Esophagus squamous epithelium (tissue), 5 donors: Measurements from ENCODE around the gene XK. TPM values are rescaled to one million over a fixed set of nuclear protein-coding genes. Genes with fewer than 3 reads are reported as not detected.

Experiments used
- DNase-seq: peaks from one replicate; lab custom pipeline; 2025; lab: John Stamatoyannopoulos, UW
- H3K27ac ChIP-seq, 4 donors: fragments of 200-600 bp; sonication (generic); one replicate each; pipeline ENCODE4 v1.5.1; 2016 to 2019; ENCODE audit warnings: mild to moderate bottlenecking in 1 of 4
- H3K27me3 ChIP-seq, 4 donors: fragments of 200-600 bp; sonication (generic); 1 replicate in 3 of 4; 2 replicates in 1 of 4; pipeline versions ENCODE4 v1.5.1 to v1.6.0; 2017 to 2021; ENCODE audit warnings: antibody characterized with exemption in 1 of 4
- H3K36me3 ChIP-seq, 3 donors: fragments of 200-600 bp; sonication (generic); one replicate each; pipeline ENCODE4 v1.5.1; 2016 to 2019
- H3K4me1 ChIP-seq, 3 donors: fragments of 200-600 bp; sonication (generic); one replicate each; pipeline ENCODE4 v1.5.1; 2017 to 2019
- H3K4me3 ChIP-seq, 4 donors: fragments of 200-600 bp; sonication (generic); 1 replicate in 3 of 4; 2 replicates in 1 of 4; pipeline ENCODE4 v1.5.1; 2016 to 2019; ENCODE audit warnings: mild to moderate bottlenecking in 2 of 4, moderate library complexity in 1 of 4
- H3K9me3 ChIP-seq, 3 donors: fragments of 200-600 bp; sonication (generic); one replicate each; pipeline ENCODE4 v1.5.1; 2016 to 2019
- POLR2A ChIP-seq, 4 donors: fragments of 450-650 bp; IDR thresholded peaks; one replicate each; pipeline ENCODE4 v1.6.1; 2017; ENCODE audit warnings: antibody characterized with exemption in 4 of 4, mild to moderate bottlenecking in 4 of 4, moderate library complexity in 3 of 4
- WGBS, 2 donors: methylation state at CpG; one replicate each; pipeline ENCODE4 v1.1.5; 2018; 5-methylcytosine and 5-hydroxymethylcytosine counted together
- intact Hi-C: fragments of 100-400 bp; cut with DNase I; formaldehyde crosslinking; loops from one replicate; pipeline ENCODE4 v1.15.0; 2022
- total RNA-seq, 4 donors: library from RNA; depleted of rRNA; stranded (reverse); fragments of >200 nt; gene quantifications; one replicate each; pipeline ENCODE4 v1.1.0, GENCODE V29; 2016
- TF ChIP-seq, protein P1 (sequence below), 6 experiments: fragments of 450-650 bp in 4 of 6; fragments of 200-600 bp in 2 of 6; sonication (generic) in 2 of 6; IDR thresholded peaks; one replicate each; pipeline ENCODE4 v1.5.1; 2016 to 2019; ENCODE audit warnings: antibody characterized with exemption in 6 of 6, mild to moderate bottlenecking in 4 of 6, moderate library complexity in 4 of 6
- donor health status: DM: yes; HTN: yes; CAD: no.

Gene XK
- total RNA-seq, 4 donors from 2014 or later = 2.2 to 3.1 (median 2.7) TPM

DNA sequence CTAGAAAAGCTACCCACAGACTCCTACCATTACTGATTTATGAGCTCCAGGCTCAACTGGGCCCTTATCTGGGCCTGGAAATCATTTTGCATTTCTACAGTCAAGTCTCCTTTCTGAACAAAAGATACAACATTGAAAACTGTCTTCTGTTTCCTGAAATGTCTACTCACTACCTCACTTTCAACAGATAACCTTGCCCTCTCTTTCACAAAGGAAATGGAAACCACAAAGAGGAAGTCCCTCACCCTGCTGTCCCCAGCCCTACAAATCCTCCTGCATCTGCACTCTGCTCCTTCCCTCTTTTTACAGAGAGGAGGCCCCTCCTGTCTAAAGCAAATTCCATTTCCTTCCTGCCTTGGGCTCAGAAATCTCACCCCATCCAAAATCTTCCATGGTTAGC is 69.4 kb downstream of the XK start:
- no peak overlapping the region for H3K4me3 ChIP-seq
- intact Hi-C loops = no loop called here
- H3K27ac ChIP-seq = no peak overlapping the region

GRCh38 chrX:37757082-37757481 is 71.5 kb downstream of the XK start:
- Histone ChIP-seq H3K9me3 (no peaks in the 10 kb centered on the region), H3K4me1 (no peaks in the 10 kb centered on the region), H3K27ac (no peak overlapping the region), H3K36me3 (no peaks in the 10 kb centered on the region), H3K27me3 (no peaks in the 10 kb centered on the region), H3K4me3 (no peak overlapping the region)
- TF ChIP-seq, protein P1, sequence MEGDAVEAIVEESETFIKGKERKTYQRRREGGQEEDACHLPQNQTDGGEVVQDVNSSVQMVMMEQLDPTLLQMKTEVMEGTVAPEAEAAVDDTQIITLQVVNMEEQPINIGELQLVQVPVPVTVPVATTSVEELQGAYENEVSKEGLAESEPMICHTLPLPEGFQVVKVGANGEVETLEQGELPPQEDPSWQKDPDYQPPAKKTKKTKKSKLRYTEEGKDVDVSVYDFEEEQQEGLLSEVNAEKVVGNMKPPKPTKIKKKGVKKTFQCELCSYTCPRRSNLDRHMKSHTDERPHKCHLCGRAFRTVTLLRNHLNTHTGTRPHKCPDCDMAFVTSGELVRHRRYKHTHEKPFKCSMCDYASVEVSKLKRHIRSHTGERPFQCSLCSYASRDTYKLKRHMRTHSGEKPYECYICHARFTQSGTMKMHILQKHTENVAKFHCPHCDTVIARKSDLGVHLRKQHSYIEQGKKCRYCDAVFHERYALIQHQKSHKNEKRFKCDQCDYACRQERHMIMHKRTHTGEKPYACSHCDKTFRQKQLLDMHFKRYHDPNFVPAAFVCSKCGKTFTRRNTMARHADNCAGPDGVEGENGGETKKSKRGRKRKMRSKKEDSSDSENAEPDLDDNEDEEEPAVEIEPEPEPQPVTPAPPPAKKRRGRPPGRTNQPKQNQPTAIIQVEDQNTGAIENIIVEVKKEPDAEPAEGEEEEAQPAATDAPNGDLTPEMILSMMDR (IDR thresholded peaks at IDR 0.05) = no peak
- no peak for TF ChIP-seq POLR2A (IDR thresholded peaks at IDR 0.05)
- intact Hi-C loops = no loop called here
- no peak for DNase-seq

More for the DNA sequence above, 69.4 kb downstream of the XK start:
- H3K27me3 ChIP-seq = no peaks in the 10 kb centered on the region
- no peak for DNase-seq
- TF ChIP-seq, protein P1 (IDR thresholded peaks at IDR 0.05) = no peak
- TF ChIP-seq POLR2A (IDR thresholded peaks at IDR 0.05) = no peak
- no peaks in the 10 kb centered on the region for H3K4me1 ChIP-seq
- no peaks in the 10 kb centered on the region for H3K9me3 ChIP-seq
- H3K36me3 ChIP-seq = no peaks in the 10 kb centered on the region

DNA sequence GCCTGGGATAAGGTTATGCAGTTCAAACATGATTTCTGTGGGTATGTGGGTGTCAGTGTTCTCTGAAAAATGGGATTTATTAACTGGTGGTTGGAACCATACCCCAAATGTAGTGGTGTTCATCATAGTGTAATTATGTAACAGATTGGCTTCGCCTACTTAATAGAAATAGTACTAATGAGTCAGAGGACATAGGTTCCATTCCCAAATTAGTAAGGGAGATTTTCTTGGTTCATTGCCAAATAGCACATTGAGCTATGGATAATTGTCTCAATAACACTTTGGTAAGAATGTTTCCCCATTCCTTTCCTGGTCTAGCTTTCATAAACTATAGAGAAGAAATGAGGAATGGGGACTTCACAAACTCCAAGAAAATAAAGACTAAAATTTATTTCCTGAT is 73.8 kb downstream of the XK start:
- 58 to 71% methylated on average over 1 of the region's 1 CpG for WGBS, 2 donors
- intact Hi-C loops = no loop called here

DNA sequence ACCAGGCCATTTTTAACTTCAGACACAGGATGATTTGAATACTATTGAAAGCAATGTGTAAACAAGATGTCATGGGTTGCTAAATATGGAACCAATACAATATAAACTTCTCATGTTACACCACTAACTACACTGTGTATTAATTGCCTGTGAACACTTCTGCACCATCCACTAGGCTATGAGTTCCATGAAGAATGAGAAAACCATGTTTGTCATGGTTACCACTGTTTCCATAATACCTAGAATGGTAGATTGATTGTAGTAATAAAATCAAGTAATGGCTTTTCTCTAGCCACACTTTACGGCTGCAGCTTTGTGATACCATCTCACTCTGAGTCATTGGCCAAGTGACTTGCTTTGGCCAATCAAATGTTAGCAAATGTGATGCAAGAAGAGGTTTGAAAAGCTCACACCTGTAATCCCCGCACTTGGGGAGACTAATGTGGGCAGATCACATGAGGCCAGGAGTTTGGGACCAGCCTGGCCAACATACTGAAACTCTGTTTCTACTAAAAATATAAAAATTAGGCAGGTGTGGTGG is 74.4 kb downstream of the XK start:
- no peak overlapping the region for H3K4me3 ChIP-seq
- H3K9me3 ChIP-seq = no peaks in the 10 kb centered on the region
- WGBS, 2 donors = 60 to 83% methylated on average over 1 to 2 of the region's 2 CpGs
- intact Hi-C loops = no loop called here
- no peak overlapping the region for H3K27ac ChIP-seq
- H3K27me3 ChIP-seq = no peaks in the 10 kb centered on the region
- TF ChIP-seq, protein P1 (IDR thresholded peaks at IDR 0.05) = no peak
- no peak for TF ChIP-seq POLR2A (IDR thresholded peaks at IDR 0.05)
- H3K4me1 ChIP-seq = no peaks in the 10 kb centered on the region
- H3K36me3 ChIP-seq = no peaks in the 10 kb centered on the region
- DNase-seq = no peak

More for the DNA sequence above, 73.8 kb downstream of the XK start:
- Histone ChIP-seq H3K36me3 (no peaks in the 10 kb centered on the region), H3K27me3 (no peaks in the 10 kb centered on the region), H3K9me3 (no peaks in the 10 kb centered on the region), H3K4me3 (no peak overlapping the region), H3K27ac (no peak overlapping the region), H3K4me1 (no peaks in the 10 kb centered on the region)
- TF ChIP-seq, protein P1 (IDR thresholded peaks at IDR 0.05) = no peak
- TF ChIP-seq POLR2A (IDR thresholded peaks at IDR 0.05) = no peak
- no peak for DNase-seq

GRCh38 chrX:37763400-37763799 is 77.8 kb downstream of the XK start:
- intact Hi-C loops = no loop called here

More at GRCh38 chrX:37763400-37763799, 77.8 kb downstream of the XK start:
- peak overlapping the region in 1 of 4 donors; percentile 50 for H3K27ac ChIP-seq
- no peak for DNase-seq
- H3K36me3 ChIP-seq = no peaks in the 10 kb centered on the region
- H3K4me1 ChIP-seq = no peaks in the 10 kb centered on the region
- no peak overlapping the region for H3K4me3 ChIP-seq
- TF ChIP-seq, protein P1 (IDR thresholded peaks at IDR 0.05) = no peak
- no peak for TF ChIP-seq POLR2A (IDR thresholded peaks at IDR 0.05)
- H3K9me3 ChIP-seq = no peaks in the 10 kb centered on the region
- H3K27me3 ChIP-seq = no peaks in the 10 kb centered on the region
